ENCODE measurements around the gene RHBDF1. TPM values are rescaled to one million over a fixed set of nuclear protein-coding genes. Genes with fewer than 3 reads are reported as not detected.

Gene RHBDF1
- total and polyA plus RNA-seq, 2 experiments from 2014 or later, result 22.6 to 24.5 TPM

- Mint-ChIP-seq H3K36me3 (ENCODE audit: low read depth) (peaks cover 21% of the 10 kb centered on the region), H3K4me3 (no peak overlapping the region; the same call in 2 of the 3 replicates), H3K27ac (no peak overlapping the region; the same call in 1 of the 2 replicates), H3K9me3 (no peaks in the 10 kb centered on the region), H3K4me1 (peaks cover 12% of the 10 kb centered on the region), H3K27me3 (ENCODE audit: insufficient read depth, low read depth, poor library complexity) (peaks cover 11% of the 10 kb centered on the region)
- Histone ChIP-seq H3K36me3 (ENCODE audit: insufficient read depth) (no peaks in the 10 kb centered on the region), H3K27ac (ENCODE audit: low read depth) (no peak overlapping the region), H3K27me3 (ENCODE audit: insufficient read depth) (no peaks in the 10 kb centered on the region), H3K4me1 (ENCODE audit: insufficient read depth) (no peaks in the 10 kb centered on the region; the same call in 1 of the 2 replicates), H3K79me2 (replicated peaks; ENCODE audit: insufficient read depth) (no peaks in the 10 kb centered on the region), H3K4me3 (no peak overlapping the region), H3F3A (replicated peaks; ENCODE audit: low read depth) (no peaks in the 10 kb centered on the region), H2AFZ (no peak overlapping the region), H4K20me1 (replicated peaks; ENCODE audit: insufficient read depth) (no peaks in the 10 kb centered on the region; the same call in 1 of the 2 replicates), H3K9me2 (ENCODE audit: insufficient read depth) (no peaks in the 10 kb centered on the region), H3K4me2 (no peak overlapping the region)
- TF ChIP-seq, protein P1, sequence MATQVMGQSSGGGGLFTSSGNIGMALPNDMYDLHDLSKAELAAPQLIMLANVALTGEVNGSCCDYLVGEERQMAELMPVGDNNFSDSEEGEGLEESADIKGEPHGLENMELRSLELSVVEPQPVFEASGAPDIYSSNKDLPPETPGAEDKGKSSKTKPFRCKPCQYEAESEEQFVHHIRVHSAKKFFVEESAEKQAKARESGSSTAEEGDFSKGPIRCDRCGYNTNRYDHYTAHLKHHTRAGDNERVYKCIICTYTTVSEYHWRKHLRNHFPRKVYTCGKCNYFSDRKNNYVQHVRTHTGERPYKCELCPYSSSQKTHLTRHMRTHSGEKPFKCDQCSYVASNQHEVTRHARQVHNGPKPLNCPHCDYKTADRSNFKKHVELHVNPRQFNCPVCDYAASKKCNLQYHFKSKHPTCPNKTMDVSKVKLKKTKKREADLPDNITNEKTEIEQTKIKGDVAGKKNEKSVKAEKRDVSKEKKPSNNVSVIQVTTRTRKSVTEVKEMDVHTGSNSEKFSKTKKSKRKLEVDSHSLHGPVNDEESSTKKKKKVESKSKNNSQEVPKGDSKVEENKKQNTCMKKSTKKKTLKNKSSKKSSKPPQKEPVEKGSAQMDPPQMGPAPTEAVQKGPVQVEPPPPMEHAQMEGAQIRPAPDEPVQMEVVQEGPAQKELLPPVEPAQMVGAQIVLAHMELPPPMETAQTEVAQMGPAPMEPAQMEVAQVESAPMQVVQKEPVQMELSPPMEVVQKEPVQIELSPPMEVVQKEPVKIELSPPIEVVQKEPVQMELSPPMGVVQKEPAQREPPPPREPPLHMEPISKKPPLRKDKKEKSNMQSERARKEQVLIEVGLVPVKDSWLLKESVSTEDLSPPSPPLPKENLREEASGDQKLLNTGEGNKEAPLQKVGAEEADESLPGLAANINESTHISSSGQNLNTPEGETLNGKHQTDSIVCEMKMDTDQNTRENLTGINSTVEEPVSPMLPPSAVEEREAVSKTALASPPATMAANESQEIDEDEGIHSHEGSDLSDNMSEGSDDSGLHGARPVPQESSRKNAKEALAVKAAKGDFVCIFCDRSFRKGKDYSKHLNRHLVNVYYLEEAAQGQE (IDR thresholded peaks at IDR 0.05; ENCODE audit: unreplicated experiment), result no peak
- no peak for TF ChIP-seq STAT1 (IDR thresholded peaks at IDR 0.05; ENCODE audit: unreplicated experiment)
- TF ChIP-seq ZNF331 (CRISPR knock-in tag; IDR thresholded peaks at IDR 0.05; ENCODE audit: low read depth), result no peak
- TF ChIP-seq, protein P2, sequence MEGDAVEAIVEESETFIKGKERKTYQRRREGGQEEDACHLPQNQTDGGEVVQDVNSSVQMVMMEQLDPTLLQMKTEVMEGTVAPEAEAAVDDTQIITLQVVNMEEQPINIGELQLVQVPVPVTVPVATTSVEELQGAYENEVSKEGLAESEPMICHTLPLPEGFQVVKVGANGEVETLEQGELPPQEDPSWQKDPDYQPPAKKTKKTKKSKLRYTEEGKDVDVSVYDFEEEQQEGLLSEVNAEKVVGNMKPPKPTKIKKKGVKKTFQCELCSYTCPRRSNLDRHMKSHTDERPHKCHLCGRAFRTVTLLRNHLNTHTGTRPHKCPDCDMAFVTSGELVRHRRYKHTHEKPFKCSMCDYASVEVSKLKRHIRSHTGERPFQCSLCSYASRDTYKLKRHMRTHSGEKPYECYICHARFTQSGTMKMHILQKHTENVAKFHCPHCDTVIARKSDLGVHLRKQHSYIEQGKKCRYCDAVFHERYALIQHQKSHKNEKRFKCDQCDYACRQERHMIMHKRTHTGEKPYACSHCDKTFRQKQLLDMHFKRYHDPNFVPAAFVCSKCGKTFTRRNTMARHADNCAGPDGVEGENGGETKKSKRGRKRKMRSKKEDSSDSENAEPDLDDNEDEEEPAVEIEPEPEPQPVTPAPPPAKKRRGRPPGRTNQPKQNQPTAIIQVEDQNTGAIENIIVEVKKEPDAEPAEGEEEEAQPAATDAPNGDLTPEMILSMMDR (conservative IDR thresholded peaks at IDR 0.05; ENCODE audit: low read depth in 2 of 2), result no peak
- no peak for TF ChIP-seq POLR2AphosphoS5 (IDR thresholded peaks at IDR 0.05; ENCODE audit: low read depth)
- TF ChIP-seq EZH2phosphoT487 (IDR thresholded peaks at IDR 0.05; ENCODE audit: unreplicated experiment), result no peak
- TF ChIP-seq, protein P3, sequence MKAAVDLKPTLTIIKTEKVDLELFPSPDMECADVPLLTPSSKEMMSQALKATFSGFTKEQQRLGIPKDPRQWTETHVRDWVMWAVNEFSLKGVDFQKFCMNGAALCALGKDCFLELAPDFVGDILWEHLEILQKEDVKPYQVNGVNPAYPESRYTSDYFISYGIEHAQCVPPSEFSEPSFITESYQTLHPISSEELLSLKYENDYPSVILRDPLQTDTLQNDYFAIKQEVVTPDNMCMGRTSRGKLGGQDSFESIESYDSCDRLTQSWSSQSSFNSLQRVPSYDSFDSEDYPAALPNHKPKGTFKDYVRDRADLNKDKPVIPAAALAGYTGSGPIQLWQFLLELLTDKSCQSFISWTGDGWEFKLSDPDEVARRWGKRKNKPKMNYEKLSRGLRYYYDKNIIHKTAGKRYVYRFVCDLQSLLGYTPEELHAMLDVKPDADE (IDR thresholded peaks at IDR 0.05), result no peak
- no peak for TF ChIP-seq CREB1 (CRISPR knock-in tag; IDR thresholded peaks at IDR 0.05; ENCODE audit: low read depth)
- TF ChIP-seq NANOG (IDR thresholded peaks at IDR 0.05; ENCODE audit: borderline replicate concordance), result no peak
- TF ChIP-seq ZNF114 (CRISPR knock-in tag; IDR thresholded peaks at IDR 0.05), result no peak
- TF ChIP-seq JUNB (IDR thresholded peaks at IDR 0.05; ENCODE audit: unreplicated experiment), result no peak
- TF ChIP-seq EZH2 (IDR thresholded peaks at IDR 0.05; ENCODE audit: low read depth, unreplicated experiment), result no peak
- TF ChIP-seq, protein P4, sequence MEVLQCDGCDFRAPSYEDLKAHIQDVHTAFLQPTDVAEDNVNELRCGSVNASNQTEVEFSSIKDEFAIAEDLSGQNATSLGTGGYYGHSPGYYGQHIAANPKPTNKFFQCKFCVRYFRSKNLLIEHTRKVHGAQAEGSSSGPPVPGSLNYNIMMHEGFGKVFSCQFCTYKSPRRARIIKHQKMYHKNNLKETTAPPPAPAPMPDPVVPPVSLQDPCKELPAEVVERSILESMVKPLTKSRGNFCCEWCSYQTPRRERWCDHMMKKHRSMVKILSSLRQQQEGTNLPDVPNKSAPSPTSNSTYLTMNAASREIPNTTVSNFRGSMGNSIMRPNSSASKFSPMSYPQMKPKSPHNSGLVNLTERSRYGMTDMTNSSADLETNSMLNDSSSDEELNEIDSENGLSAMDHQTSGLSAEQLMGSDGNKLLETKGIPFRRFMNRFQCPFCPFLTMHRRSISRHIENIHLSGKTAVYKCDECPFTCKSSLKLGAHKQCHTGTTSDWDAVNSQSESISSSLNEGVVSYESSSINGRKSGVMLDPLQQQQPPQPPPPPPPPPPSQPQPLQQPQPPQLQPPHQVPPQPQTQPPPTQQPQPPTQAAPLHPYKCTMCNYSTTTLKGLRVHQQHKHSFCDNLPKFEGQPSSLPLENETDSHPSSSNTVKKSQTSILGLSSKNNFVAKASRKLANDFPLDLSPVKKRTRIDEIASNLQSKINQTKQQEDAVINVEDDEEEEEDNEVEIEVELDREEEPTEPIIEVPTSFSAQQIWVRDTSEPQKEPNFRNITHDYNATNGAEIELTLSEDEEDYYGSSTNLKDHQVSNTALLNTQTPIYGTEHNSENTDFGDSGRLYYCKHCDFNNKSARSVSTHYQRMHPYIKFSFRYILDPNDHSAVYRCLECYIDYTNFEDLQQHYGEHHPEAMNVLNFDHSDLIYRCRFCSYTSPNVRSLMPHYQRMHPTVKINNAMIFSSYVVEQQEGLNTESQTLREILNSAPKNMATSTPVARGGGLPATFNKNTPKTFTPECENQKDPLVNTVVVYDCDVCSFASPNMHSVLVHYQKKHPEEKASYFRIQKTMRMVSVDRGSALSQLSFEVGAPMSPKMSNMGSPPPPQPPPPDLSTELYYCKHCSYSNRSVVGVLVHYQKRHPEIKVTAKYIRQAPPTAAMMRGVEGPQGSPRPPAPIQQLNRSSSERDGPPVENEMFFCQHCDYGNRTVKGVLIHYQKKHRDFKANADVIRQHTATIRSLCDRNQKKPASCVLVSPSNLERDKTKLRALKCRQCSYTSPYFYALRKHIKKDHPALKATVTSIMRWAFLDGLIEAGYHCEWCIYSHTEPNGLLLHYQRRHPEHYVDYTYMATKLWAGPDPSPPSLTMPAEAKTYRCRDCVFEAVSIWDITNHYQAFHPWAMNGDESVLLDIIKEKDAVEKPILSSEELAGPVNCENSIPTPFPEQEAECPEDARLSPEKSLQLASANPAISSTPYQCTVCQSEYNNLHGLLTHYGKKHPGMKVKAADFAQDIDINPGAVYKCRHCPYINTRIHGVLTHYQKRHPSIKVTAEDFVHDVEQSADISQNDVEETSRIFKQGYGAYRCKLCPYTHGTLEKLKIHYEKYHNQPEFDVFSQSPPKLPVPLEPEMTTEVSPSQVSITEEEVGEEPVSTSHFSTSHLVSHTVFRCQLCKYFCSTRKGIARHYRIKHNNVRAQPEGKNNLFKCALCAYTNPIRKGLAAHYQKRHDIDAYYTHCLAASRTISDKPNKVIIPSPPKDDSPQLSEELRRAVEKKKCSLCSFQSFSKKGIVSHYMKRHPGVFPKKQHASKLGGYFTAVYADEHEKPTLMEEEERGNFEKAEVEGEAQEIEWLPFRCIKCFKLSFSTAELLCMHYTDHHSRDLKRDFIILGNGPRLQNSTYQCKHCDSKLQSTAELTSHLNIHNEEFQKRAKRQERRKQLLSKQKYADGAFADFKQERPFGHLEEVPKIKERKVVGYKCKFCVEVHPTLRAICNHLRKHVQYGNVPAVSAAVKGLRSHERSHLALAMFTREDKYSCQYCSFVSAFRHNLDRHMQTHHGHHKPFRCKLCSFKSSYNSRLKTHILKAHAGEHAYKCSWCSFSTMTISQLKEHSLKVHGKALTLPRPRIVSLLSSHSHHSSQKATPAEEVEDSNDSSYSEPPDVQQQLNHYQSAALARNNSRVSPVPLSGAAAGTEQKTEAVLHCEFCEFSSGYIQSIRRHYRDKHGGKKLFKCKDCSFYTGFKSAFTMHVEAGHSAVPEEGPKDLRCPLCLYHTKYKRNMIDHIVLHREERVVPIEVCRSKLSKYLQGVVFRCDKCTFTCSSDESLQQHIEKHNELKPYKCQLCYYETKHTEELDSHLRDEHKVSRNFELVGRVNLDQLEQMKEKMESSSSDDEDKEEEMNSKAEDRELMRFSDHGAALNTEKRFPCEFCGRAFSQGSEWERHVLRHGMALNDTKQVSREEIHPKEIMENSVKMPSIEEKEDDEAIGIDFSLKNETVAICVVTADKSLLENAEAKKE (CRISPR knock-in tag; IDR thresholded peaks at IDR 0.05), result no peak
- ATAC-seq (peak; percentile 34), DNase-seq (ENCODE audit: low spot score) (no peak)
Observed at GRCh38 chr16:83781-84615, 11.6 kb upstream of the RHBDF1 start.

Measured in GM23338 (cell line).